SK-N-SH treated with all-trans-retinoic acid at 6 μM for 48 hours (cell line): ENCODE results near the gene CFAP57.

Experiments used
- CREB5 ChIP-seq: fragments of 250-450 bp; sonication (Bioruptor Pico); IDR thresholded peaks from 2 replicates; pipeline ENCODE4 v1.5.1; 2020; ENCODE audit warnings: low read depth, mild to moderate bottlenecking, moderate library complexity
- CSRNP3 ChIP-seq: fragments of 250-450 bp; sonication (Bioruptor Pico); IDR thresholded peaks from 2 replicates; pipeline ENCODE4 v1.5.1; 2021; ENCODE audit warnings: mild to moderate bottlenecking, moderate library complexity
- POU6F1 ChIP-seq: fragments of 250-450 bp; sonication (Bioruptor Pico); IDR thresholded peaks from 2 replicates; pipeline ENCODE4 v1.8.0; 2021; ENCODE audit warnings: low read depth, mild to moderate bottlenecking, moderate library complexity, borderline replicate concordance
- TOX ChIP-seq: fragments of 250-450 bp; sonication (Bioruptor Pico); IDR thresholded peaks from 2 replicates; pipeline ENCODE4 v1.8.0; 2021; ENCODE audit warnings: mild to moderate bottlenecking, moderate library complexity, borderline replicate concordance
- TSHZ2 ChIP-seq: fragments of 250-450 bp; sonication (Bioruptor Pico); IDR thresholded peaks from 2 replicates; pipeline ENCODE4 v1.5.0; 2020; ENCODE audit warnings: mild to moderate bottlenecking, moderate library complexity
- ZFP30 ChIP-seq: fragments of 450-650 bp; formaldehyde crosslinking; IDR thresholded peaks from 2 replicates; pipeline ENCODE4 v1.5.0; 2022; ENCODE audit warnings: mild to moderate bottlenecking, moderate library complexity
- ZNF8 ChIP-seq: fragments of 450-650 bp; formaldehyde crosslinking; IDR thresholded peaks from 2 replicates; pipeline ENCODE4 v1.5.0; 2020; ENCODE audit warnings: mild to moderate bottlenecking, moderate library complexity

GRCh38 chr1:43258370-43258769 lies 86.2 kb downstream of the CFAP57 start:
- TF ChIP-seq ZNF8 (CRISPR knock-in tag) (no peak), POU6F1 (CRISPR knock-in tag) (no peak), CSRNP3 (no peak), TOX (CRISPR knock-in tag) (no peak), CREB5 (CRISPR knock-in tag) (no peak), TSHZ2 (CRISPR knock-in tag) (no peak), ZFP30 (no peak)
